NCI-H128 (cell line): ENCODE results near the gene TMEM31.
A peak's percentile ranks its signal among the peaks of the same experiment; 100 is the strongest.
"Not testable (repeated sequence)": the region's sequence is repeated elsewhere in the genome, so short reads cannot be mapped to it uniquely, and the experiment has no call there.

Experiments used
- DNase-seq: peaks from one replicate; lab custom pipeline; 2025; ENCODE audit not compliant: unreplicated experiment; lab: John Stamatoyannopoulos, UW

TMEM31 gene

DNA sequence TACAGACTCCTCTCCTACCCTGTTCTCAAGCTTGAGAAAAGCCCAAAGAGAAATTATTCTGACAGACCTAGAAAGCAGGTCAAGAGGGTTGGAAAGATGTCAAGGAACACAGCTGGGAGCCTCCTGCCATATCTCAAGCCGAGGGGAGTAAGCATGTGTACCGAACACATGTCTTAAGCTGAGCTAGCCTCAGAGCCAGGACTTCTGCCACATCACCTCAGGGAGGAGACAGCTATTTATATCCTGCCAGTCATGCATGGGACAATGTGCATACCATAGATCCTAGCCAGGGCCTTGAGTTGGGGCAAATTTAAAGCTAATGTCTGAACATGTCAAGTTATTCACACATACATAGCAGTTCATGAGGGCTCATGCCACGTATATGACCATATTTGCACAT lies 11.8 kb downstream of the TMEM31 start:
- no peak for DNase-seq

DNA sequence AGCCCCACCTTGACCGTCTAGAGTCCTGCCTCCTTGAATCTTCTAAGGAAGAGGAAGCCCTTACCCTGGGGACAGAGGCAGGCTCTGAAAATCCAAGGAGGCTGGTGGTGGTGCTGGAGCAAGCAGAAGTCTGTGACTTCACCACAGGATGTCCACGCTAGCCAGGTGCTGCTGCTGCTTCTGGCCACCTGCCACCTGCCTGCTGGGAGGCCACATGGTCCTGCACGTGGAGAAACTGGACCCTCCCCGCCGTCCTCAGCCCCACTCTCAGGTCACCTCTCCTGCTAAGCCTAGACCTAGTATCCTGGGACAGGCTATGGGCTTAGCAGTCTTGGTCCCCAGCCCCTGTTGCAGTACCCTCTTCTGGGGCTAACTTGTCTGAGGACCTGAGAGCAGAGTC lies 15.8 kb downstream of the TMEM31 start:
- no peak for DNase-seq

DNA sequence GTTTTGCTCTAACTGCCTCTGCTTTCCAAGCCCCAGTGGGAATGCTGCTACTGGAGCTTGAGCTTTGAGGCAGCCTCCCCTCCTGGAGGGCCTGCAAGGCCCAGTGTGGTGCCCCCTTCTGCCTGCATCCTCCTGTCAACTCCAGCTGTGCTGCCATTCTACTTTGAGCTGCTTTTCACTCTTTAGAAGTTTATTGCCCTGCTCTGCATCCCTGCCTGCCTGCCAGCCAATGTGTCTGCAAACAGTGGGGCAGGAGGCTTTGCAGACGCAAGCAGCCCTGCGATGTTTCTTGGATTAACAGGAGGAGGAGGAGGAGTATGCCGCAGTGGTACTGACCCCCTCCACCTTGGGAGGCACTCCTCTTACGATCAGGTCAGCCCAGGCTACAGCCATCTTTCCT lies 16.4 kb downstream of the TMEM31 start:
- DNase-seq: no peak

DNA sequence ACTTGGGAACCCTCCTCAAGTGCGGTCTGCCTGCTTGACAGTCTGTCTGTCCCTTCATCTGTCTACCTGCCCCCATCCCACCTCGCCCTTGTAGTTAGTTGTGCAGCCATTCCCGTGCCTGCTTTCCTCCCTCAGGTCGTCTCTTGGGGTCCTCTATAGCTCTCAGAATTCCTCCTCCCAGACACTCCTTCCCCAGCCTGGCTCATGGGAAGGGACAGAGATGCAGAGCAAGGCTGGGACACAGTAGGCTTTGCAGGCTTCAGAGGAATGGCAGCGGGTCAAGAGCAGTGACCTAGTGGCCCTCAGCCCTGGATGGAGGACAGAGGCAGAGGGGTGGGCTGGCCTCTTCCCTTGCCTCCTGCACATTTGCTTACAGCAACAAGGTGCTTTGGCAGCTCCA lies 18.3 kb downstream of the TMEM31 start:
- no peak for DNase-seq

DNA sequence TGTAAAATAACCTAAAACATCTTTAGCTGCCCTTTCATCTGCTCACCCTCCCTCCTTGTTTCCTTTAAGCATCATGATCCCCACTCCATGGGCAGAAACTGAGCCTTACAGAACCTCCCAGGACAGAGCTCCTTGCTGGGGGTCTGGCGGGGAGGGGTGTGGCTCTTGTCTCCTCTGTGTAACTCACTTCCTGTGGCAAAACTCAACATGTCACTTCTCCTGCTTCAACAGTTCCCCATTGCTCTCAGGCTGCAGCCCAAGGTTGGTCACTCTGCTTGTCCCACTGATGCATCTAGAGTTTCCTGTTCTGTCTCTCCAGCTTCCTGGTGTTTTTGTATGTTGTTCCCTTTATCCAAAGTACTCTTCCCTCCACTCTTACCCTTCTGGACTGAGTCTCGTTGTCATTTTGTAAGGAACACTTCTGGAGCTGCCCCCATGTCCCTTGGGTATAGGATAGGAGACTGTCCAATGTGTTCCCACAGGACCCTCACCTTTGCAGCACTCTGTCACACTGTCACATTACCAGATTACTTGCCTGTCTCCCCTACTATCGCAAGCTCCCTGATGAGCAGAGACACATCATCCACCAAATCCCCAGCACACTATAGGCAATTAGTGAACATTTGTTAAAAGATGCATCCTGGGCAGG lies 19.6 kb downstream of the TMEM31 start:
- DNase-seq: no peak

DNA sequence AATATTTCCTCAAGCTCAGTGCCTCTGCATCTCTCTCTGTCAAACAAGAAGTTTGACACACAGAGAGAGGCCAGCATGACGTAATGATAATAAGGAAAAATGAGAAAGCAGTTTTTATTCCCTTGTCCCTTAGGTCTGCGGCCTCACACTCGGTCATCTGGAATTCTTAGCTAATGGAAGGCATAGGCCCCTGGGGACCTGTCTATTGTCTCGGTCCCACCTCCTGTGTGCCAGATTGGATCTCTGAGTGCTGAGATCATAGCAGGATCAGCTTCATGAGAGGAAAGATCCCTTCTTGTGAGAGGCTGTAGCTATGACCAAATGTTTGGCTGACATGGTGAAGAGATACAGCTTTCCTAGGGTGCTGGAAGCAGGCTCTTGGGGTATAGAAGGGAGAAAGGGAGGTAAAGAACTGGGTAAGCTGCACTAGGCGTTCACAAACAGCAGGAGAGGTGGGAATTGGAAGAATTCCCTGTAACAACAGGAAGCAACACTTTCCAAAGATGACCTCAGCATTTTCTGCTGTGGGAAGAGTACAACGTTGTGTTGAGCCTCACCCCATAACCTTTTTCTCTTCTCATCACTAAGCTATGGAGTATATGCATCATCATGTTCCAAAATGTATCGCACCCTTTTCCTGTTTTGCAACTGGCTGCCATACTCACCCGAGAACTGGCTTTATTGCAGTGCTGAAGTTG lies 20.2 kb downstream of the TMEM31 start:
- no peak for DNase-seq

DNA sequence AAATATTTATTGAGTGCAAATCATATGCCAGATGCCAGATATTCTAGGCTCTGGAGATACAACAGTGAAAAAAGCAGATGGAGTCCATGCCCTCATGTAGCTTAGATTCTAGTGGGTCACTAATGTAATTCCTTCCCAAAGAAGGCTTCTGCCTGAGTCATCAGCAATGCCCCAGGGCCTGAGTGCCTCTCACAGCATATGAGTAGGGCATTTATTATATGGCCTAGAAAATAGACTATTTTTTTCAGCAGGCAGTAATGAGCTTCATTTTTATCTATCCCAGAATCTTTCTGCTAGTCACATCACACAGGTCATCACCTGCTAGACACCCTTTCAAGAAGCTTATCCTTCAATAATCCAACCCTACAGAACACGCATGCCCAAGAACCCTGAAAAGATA lies 22.3 kb downstream of the TMEM31 start:
- DNase-seq: no peak

DNA sequence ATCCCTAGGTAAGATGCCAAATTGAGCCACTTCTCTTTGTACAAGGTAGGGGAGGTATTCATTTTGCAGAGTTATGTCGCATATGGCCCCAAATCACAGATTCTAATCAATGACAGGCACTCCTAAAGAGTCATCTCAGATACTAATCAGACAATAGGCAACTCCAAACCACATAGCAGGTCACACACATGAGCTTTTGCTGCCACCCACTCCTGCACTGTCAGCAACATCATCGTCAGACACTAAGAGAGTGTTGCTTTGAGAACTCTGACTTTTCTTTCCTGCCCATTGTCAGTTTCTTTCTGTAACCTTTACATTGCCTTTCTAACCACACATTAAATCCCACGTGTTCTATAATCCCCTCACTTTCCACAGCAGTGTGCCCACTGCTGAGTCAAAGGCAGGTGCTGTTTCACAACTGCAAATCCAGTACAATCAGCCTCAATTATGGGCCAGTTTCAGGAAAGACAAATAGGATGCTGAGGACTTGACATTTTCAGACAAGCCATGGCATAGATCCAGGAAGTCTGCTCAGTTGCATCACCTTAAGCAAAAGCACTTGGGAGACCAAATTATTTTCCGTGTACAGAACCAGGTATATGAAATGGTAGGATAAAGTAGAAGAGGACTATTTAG lies 23.5 kb downstream of the TMEM31 start:
- DNase-seq: no peak

DNA sequence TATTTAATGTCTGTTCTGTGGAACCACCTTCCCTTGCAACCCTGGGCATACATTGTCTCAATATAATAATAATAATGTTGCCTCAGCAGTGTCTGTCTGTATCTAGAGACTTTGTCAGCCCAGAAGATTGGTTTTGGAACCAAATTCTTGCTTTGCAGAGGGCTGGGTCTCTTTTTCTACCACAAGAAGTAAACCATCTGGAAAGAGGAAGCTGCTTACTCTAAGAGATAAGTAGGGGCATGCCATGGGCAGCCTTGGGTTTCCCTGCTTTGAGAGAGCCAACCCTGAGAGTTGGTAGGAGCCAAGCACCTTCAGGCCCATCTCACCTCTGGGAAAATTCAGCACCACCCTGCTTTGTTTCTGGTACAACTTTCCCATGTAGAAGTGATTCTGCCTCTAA lies 27.0 kb downstream of the TMEM31 start:
- DNase-seq: no peak

DNA sequence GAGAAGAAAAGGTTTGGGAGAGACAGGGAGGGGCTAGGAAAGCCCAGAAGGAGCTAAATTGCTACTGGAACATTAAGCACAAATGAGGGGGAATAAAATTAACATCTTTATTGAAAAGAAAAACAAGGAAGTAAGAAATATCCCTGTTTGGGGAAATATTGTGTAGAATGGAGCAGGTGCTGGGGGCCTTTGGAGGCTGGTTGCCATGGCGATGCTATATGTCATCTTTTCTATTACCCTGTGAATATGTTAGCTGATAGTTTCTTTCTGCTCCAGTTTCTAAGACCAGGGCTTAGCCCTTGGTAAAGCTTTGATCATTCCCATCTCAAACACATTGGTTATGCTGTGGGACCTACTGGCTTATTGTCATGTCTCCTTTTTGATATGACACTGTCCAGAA lies 28.7 kb downstream of the TMEM31 start:
- no peak for DNase-seq

DNA sequence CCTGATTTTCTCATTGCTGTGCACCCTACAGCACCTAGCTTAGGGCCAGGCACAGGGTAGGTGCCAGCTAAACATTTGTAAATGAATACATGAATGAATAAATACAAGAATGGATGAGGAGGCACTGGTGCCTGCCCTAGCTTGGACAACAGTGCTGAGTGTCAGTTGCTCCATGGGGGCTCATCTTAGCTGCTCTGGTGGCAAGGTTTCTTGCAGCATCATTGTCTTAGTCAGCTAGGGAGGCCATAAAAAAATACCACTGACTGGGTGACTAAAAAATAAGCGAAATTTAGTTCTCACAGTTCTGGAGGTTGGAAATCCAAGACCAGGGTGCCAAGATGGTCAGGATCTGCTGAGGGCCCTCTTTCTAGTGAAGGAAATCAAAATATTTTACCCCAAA lies 31.2 kb downstream of the TMEM31 start:
- DNase-seq: no peak

DNA sequence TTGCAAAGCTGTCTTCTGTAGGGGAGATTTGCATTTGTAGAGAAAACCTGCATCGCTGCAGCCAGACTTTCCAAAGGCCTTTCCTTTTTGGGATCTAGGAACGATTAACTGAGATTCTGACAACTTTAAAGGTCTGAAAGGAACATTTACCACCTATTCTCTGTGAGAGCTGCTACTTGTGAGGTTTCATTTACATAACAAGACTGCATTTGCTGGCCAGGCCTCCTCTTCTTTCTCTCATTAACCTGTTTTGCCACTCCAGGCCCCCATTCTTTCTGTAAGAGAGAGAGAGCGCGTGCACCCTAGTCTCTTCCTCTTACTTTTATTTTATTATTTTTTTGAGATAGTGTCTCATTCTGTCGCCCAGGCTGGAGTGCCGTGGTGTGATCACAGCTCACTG lies 31.6 kb downstream of the TMEM31 start:
- DNase-seq: no peak

DNA sequence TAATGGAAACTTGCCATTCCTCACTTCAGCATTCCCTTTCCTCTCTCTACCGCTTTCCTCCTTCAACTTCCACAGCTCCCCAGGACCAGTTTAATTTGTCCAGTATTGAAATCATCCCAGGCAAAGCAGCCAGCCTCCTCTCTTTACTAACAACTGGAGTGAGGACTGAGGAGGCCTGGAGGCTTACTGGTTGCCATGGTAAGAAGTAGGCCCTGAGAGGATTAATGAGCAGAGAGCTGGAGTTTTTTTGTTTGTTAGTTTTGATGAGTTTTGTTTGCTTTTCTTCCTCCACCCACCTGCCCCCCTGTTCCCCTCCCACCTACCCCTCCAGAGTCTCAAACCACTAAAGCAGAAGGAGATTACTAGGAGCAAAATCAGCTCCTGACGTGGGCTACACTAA lies 36.5 kb downstream of the TMEM31 start:
- no peak for DNase-seq

DNA sequence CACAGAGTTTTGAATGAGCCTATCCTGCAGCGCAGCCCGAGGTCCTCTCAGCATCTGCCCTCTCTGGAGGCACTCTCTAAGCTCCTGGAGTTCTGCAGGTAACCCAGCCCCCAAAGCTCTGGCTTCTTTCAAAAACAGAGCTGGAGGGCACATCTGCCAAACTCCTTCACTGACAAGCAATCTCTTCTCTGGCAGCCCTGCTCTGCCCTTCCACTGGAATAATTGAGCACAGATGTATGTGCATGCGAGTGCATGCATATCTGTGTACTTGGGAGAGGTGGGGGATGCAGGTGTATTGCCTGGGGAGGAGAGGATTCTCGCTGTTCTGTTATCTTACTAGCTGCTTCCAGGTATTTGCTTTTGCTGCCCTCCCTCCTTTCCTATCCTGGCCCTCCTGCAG lies 43.7 kb downstream of the TMEM31 start:
- no peak for DNase-seq

DNA sequence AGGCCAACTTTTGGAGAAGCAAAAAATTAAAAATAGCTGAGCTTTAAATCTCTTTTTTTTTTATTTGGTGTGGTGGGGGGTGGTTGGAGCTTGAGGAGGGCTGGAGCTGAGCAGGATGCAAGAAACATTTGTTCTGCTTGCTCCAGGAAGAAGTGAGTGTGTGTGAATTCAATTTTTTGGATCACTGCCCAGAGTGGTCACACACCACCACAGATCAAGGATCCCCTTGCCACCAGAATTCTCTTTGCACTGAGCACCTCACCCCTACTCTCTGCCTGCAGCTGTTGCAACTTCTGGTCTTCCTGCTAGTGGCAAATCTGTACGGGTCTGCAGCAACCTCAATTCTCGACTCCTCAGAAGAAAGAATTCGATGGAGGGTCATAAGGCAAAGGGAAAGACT lies 46.0 kb downstream of the TMEM31 start:
- DNase-seq: peak; percentile 31

DNA sequence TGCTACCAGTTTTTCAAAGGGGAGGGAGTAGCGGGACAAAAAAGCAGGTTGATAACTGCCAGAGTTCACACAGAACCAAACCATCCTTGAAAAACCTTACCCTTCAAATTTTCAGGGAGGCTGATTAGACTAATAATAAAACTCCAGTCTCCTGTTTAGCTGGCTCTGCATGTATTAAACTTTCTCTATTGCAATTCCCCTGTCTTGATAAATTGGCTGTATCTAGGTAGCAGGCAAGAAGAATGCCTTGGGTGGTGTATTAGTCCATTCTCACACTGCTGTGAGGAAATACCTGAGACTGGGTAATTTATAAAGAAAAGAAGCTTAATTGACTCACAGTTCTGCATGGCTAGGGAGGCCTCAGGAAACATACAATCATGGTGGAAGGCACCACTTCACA lies 47.8 kb downstream of the TMEM31 start:
- DNase-seq: no peak

DNA sequence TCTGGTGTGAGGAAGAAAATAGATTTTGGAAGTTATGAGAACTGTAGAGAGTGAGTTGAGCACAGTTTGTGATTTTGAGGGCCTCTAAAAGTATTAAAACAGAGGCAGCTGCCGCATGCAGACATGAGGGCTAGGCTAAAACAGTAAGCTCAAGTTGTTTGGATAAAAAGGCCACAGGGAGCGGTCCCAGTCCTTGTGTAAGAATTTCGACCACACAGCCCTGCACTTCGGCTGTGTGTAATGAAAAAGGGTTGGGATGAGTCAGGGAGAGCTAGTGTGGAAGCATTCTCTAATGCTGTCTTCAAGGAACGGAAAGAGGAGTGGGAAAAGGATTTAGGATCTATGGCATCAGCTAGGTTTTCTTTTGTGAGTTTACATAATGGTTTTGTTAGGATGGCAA lies 52.8 kb downstream of the TMEM31 start:
- not testable (repeated sequence) for DNase-seq
